Mononuclear cell (primary cell): ENCODE measurements around the gene MFAP3L. TPM values are rescaled to one million over a fixed set of nuclear protein-coding genes. Genes with fewer than 3 reads are reported as not detected.
A peak's percentile ranks its signal among the peaks of the same experiment; 100 is the strongest.
"Not testable (repeated sequence)": the region's sequence is repeated elsewhere in the genome, so short reads cannot be mapped to it uniquely, and the experiment has no call there.

Source experiments
- H3K27me3 ChIP-seq: 2 replicates; pipeline ENCODE4 v1.6.0; 2011; ENCODE audit warnings: low read length, control low read depth; ENCODE audit not compliant: insufficient read depth
- H3K4me1 ChIP-seq: 2 replicates; pipeline ENCODE4 v1.5.1; 2011; ENCODE audit warnings: mild to moderate bottlenecking, low read length, control low read depth; ENCODE audit not compliant: insufficient read depth
- H3K4me3 ChIP-seq: 2 replicates; pipeline ENCODE4 v1.5.1; 2011; ENCODE audit warnings: mild to moderate bottlenecking, low read length, moderate library complexity
- H3K9me3 ChIP-seq: 2 replicates; pipeline ENCODE4 v1.5.1; 2011; ENCODE audit warnings: low read depth, mild to moderate bottlenecking, control low read depth, low read length
- total RNA-seq: library from RNA; depleted of rRNA; stranded (reverse); fragments of >200 nt; gene quantifications from one replicate; pipeline ENCODE4 v1.2.3, GENCODE V29; 2012

The MFAP3L gene
- total RNA-seq: 23.0 TPM

- peaks cover 50% of the 10 kb centered on the region for H3K27me3 ChIP-seq
- no peaks in the 10 kb centered on the region for H3K9me3 ChIP-seq
- peaks cover 14% of the 10 kb centered on the region for H3K4me1 ChIP-seq
- H3K4me3 ChIP-seq: peak within 1 kb of the TSS; percentile 71
These were observed at the start of gene MFAP3L for GRCh38 chr4:170026253-170027021. Gene MFAP3L (minus strand): TSS chr4:170026395. CDS start chr4:170005877, 20,518 bp downstream.

GRCh38 chr4:170071196-170071595 is 45.0 kb upstream of the MFAP3L start:
- H3K4me3 ChIP-seq: no peak overlapping the region
- no peaks in the 10 kb centered on the region for H3K4me1 ChIP-seq
- no peaks in the 10 kb centered on the region for H3K9me3 ChIP-seq
- no peaks in the 10 kb centered on the region for H3K27me3 ChIP-seq

GRCh38 chr4:170068438-170069128 is 42.4 kb upstream of the MFAP3L start:
- no peak overlapping the region for H3K4me3 ChIP-seq
- H3K9me3 ChIP-seq: no peaks in the 10 kb centered on the region
- H3K27me3 ChIP-seq: no peaks in the 10 kb centered on the region
- H3K4me1 ChIP-seq: no peaks in the 10 kb centered on the region

- Histone ChIP-seq H3K4me3 (no peak overlapping the region), H3K9me3 (no peaks in the 10 kb centered on the region), H3K4me1 (no peaks in the 10 kb centered on the region), H3K27me3 (no peaks in the 10 kb centered on the region)
These were observed 33.2 kb upstream of the MFAP3L start for GRCh38 chr4:170059421-170059820.

DNA sequence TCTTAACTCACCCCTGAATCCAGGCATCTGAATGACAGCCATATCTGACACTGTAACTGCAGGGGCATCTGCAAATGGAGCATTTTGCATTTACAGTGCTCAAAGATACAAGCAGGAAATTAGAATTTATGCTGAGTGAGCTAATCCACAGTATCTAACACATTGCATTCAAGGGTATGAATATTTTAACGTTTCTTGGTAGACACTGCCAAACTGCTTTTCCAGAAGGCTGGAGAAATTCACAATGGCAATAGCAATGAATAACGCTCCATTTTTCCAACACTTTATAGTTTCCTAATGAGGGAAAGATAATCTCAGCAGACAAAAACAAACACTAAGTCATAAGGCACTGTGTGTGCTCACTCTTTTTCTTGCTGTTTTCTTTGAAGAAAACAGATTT is 32.6 kb upstream of the MFAP3L start:
- no peaks in the 10 kb centered on the region for H3K4me1 ChIP-seq
- H3K27me3 ChIP-seq: no peaks in the 10 kb centered on the region
- no peak overlapping the region for H3K4me3 ChIP-seq
- H3K9me3 ChIP-seq: no peaks in the 10 kb centered on the region

- Histone ChIP-seq H3K4me1 (no peaks in the 10 kb centered on the region), H3K4me3 (no peak overlapping the region), H3K27me3 (no peaks in the 10 kb centered on the region), H3K9me3 (no peaks in the 10 kb centered on the region)
These were observed 31.7 kb upstream of the MFAP3L start for GRCh38 chr4:170057866-170058265.

DNA sequence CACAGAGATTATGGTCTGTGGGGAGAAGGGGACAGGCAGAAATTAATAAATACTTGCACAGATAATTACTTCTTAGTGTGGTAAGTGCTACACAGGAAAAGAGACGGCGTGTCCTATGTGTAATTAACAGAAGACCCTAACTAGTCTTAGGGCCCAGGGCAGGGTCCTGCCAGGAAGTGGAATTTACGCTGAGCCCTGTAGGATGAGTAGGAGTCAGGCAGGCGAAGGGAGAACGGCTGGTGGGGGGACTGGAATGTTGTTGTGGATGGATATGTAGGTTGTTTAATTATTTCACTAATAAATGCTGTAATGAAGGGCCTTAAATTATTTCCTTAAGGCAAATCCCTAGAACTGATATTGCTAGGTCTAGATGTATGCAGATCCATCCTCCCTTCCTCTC is 26.7 kb upstream of the MFAP3L start:
- Histone ChIP-seq H3K4me1 (no peaks in the 10 kb centered on the region), H3K9me3 (no peaks in the 10 kb centered on the region), H3K4me3 (no peak overlapping the region), H3K27me3 (no peaks in the 10 kb centered on the region)

GRCh38 chr4:170051402-170051801 is 25.2 kb upstream of the MFAP3L start:
- H3K27me3 ChIP-seq: no peaks in the 10 kb centered on the region
- H3K4me3 ChIP-seq: no peak overlapping the region
- no peaks in the 10 kb centered on the region for H3K4me1 ChIP-seq
- H3K9me3 ChIP-seq: no peaks in the 10 kb centered on the region

DNA sequence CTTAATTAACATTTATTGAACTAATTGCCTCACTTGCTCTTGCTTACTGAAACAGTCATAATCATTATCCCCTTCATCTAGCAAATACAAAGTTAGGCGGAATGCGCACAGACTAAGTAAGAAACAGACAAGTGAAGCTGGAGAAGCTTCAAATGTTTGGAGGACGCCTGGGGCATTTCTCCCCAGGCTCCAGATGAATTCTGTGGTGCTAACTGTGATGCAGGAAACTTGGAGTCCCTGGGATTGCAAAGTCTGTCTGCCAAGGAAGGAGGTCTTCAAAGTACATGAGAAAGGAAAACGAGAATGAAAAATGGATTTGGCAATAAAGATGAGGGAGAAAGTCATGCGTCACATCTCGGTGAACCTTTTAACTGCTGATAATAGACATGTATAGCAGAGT is 23.6 kb upstream of the MFAP3L start:
- Histone ChIP-seq H3K4me1 (no peaks in the 10 kb centered on the region), H3K27me3 (no peaks in the 10 kb centered on the region), H3K4me3 (no peak overlapping the region), H3K9me3 (no peaks in the 10 kb centered on the region)

DNA sequence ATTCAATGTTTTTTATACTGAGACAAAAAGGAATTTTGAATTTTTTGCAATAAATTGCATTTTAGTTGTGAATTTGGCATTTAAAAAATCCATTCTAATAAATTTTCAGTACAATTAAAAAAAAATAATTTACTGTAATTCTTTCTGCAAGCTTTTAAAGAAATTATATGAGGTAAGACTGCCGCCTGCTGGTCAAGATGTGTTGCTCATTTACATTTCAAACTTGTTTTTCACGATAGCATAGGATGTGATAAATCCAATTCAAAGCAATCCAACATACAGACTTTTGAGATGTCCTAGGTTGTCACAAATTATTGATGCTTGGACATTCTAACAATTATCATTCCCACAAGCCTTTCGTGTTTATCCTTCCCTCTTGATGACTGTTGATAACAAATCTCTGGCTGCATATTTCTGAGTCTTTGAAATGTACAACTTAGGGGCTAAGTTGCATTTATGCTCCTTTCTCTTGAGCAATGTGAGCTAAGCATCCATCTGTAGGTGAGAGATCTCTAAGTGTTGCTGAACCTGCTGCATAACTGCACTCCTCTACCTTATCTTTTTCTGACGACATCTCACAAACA is 21.7 kb upstream of the MFAP3L start:
- H3K4me1 ChIP-seq: no peaks in the 10 kb centered on the region
- H3K4me3 ChIP-seq: no peak overlapping the region
- H3K9me3 ChIP-seq: no peaks in the 10 kb centered on the region
- no peaks in the 10 kb centered on the region for H3K27me3 ChIP-seq

DNA sequence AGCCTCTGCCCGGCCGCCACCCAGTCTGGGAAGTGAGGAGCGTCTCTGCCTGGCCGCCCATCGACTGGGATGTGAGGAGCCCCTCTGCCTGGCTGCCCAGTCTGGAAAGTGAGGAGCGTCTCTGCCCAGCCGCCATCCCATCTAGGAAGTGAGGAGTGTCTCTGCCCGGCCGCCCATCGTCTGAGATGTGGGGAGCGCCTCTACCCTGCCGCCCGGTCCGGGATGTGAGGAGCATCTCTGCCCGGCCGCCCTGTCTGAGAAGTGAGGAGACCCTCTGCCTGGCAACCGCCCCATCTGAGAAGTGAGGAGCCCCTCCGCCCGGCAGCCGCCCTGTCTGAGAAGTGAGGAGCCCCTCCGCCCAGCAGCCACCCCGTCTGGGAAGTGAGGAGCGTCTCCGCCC is 20.0 kb upstream of the MFAP3L start:
- H3K4me3 ChIP-seq, H3K4me1 ChIP-seq, H3K9me3 ChIP-seq, H3K27me3 ChIP-seq: not testable (repeated sequence)

- H3K4me3 ChIP-seq: no peak overlapping the region
- H3K27me3 ChIP-seq: no peaks in the 10 kb centered on the region
- H3K9me3 ChIP-seq: no peaks in the 10 kb centered on the region
- no peaks in the 10 kb centered on the region for H3K4me1 ChIP-seq
These were observed 14.0 kb upstream of the MFAP3L start for GRCh38 chr4:170040031-170040680.

DNA sequence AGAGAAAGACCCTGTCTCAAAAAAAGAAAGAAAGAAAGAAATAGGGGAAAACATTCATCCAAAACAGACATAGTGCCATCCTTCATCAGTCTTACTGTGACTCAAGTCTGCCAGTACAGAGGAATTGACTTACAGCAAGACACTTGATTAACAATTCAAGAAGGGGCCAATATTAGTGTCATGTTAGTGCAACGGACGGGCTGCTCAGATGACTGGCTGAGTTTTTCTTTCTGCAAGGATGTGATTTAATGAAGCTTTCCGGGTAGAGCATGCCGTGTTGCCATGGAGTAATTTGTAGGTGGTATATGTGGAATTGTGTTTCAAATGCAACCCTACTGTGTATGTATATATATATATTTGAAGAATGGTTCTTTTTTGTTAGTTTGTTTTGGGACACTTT is 12.6 kb upstream of the MFAP3L start:
- Histone ChIP-seq H3K9me3 (no peaks in the 10 kb centered on the region), H3K27me3 (no peaks in the 10 kb centered on the region), H3K4me3 (no peak overlapping the region), H3K4me1 (no peaks in the 10 kb centered on the region)

DNA sequence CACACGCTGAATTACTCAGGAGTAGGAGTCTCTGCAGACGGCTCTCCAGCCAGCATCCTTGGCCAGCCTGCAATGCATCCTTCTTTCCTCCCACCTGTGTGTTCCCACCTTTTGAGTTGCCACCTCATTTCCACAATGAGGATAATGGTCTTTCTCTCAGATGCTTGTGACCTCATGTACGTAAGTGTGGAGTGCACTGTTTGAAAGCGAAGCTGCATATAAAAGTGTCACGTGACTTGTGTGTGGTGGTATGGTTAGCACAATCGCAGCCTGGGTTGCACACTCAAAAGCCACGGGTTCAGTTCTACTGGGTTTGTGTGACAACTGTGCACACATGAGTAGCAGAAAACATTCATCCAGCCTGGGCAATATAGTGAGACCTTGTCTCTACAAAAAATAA is 12.0 kb upstream of the MFAP3L start:
- Histone ChIP-seq H3K27me3 (no peaks in the 10 kb centered on the region), H3K4me3 (no peak overlapping the region), H3K4me1 (no peaks in the 10 kb centered on the region), H3K9me3 (no peaks in the 10 kb centered on the region)

GRCh38 chr4:170037481-170037880 is 11.3 kb upstream of the MFAP3L start:
- no peaks in the 10 kb centered on the region for H3K4me1 ChIP-seq
- H3K9me3 ChIP-seq: no peaks in the 10 kb centered on the region
- H3K4me3 ChIP-seq: no peak overlapping the region
- no peaks in the 10 kb centered on the region for H3K27me3 ChIP-seq
